Tibial nerve (tissue), 4 donors: Measurements from ENCODE around the gene GNAL. TPM values are rescaled to one million over a fixed set of nuclear protein-coding genes. Genes with fewer than 3 reads are reported as not detected.

Source experiments
- DNase-seq, 2 donors: peaks; one replicate each; pipeline ENCODE4 v3.0.0-alpha.2; 2019; ENCODE audit warnings: low spot score in 2 of 2
- H3K27ac ChIP-seq, 4 donors: fragments of 200-600 bp; sonication (generic) in 3 of 4; one replicate each; pipeline ENCODE4 v1.5.1; 2017 to 2019; ENCODE audit warnings: mild to moderate bottlenecking in 1 of 4
- H3K27me3 ChIP-seq, 2 donors: fragments of 200-600 bp; sonication (generic) in 1 of 2; one replicate each; pipeline versions ENCODE4 v1.5.1 to v1.6.0; 2017 to 2019
- H3K36me3 ChIP-seq, 3 donors: fragments of 200-600 bp; sonication (generic); one replicate each; pipeline ENCODE4 v1.5.1; 2018 to 2019
- H3K4me1 ChIP-seq, 4 donors: fragments of 200-600 bp; sonication (generic) in 3 of 4; one replicate each; pipeline ENCODE4 v1.5.1; 2017 to 2019
- H3K4me3 ChIP-seq, 4 donors: fragments of 200-600 bp; sonication (generic) in 3 of 4; one replicate each; pipeline ENCODE4 v1.5.1; 2017 to 2019; ENCODE audit warnings: mild to moderate bottlenecking in 1 of 4, moderate library complexity in 1 of 4
- H3K9me3 ChIP-seq, 4 donors: fragments of 200-600 bp; sonication (generic) in 3 of 4; one replicate each; pipeline ENCODE4 v1.5.1; 2017 to 2019
- EP300 ChIP-seq, 2 donors: sonication (generic); formaldehyde crosslinking; IDR thresholded peaks; one replicate each; pipeline ENCODE4 v1.6.1; 2017; ENCODE audit warnings: antibody characterized with exemption in 2 of 2, mild to moderate bottlenecking in 1 of 2
- POLR2A ChIP-seq, 2 donors: fragments of 450-650 bp; IDR thresholded peaks; one replicate each; pipeline ENCODE4 v1.6.1; 2017; ENCODE audit warnings: antibody characterized with exemption in 2 of 2, mild to moderate bottlenecking in 2 of 2, moderate library complexity in 2 of 2
- WGBS, 2 donors: methylation state at CpG; one replicate each; pipeline ENCODE4 v1.1.5; 2018; 5-methylcytosine and 5-hydroxymethylcytosine counted together
- total RNA-seq, 4 donors: library from RNA; depleted of rRNA; stranded (reverse); fragments of >200 nt; gene quantifications; one replicate each; pipeline ENCODE4 v1.1.0, GENCODE V29; 2016
- TF ChIP-seq, protein P1 (sequence below), 5 experiments: fragments of 200-600 bp in 3 of 5; fragments of 450-650 bp in 2 of 5; sonication (generic) in 3 of 5; IDR thresholded peaks; one replicate each; pipeline ENCODE4 v1.5.1; 2016 to 2019; ENCODE audit warnings: antibody characterized with exemption in 5 of 5, mild to moderate bottlenecking in 3 of 5, moderate library complexity in 2 of 5

GNAL gene
- total RNA-seq, 4 donors from 2014 or later: 11.3 to 17.3 (median 14.4) TPM

DNA sequence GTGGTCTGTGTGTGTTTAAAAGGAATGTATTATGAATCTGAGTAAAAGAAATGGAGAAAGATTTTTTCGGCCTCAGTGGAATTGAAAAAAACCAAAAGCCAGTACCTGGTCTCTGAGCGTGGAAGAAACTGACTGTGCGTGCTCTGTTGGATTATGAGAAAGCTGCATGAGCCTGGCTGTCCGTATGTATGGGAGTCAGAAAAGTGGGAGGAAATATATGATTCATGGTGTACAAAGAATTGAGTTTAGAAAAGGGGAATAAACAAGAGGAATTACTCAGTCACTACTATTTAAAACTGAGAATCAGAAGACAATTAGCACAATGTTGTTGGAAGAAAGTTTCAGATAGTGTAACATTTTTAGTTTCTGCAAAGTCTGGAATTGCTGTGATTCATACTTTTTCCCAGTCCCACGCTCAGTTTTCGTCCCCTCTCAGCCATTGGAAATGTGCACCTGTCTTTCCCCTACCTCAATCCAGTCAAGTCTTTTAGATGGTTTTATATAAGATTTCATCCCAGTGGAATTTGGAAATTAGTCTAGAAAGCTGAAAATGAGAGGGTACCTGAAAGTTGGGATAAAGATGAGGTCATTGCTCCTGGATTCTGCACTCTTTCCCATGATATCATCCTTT lies 95.7 kb downstream of the GNAL start:
- WGBS, 2 donors: 62 to 66% methylated on average over 6 of the region's 6 CpGs
- TF ChIP-seq, protein P1, sequence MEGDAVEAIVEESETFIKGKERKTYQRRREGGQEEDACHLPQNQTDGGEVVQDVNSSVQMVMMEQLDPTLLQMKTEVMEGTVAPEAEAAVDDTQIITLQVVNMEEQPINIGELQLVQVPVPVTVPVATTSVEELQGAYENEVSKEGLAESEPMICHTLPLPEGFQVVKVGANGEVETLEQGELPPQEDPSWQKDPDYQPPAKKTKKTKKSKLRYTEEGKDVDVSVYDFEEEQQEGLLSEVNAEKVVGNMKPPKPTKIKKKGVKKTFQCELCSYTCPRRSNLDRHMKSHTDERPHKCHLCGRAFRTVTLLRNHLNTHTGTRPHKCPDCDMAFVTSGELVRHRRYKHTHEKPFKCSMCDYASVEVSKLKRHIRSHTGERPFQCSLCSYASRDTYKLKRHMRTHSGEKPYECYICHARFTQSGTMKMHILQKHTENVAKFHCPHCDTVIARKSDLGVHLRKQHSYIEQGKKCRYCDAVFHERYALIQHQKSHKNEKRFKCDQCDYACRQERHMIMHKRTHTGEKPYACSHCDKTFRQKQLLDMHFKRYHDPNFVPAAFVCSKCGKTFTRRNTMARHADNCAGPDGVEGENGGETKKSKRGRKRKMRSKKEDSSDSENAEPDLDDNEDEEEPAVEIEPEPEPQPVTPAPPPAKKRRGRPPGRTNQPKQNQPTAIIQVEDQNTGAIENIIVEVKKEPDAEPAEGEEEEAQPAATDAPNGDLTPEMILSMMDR (IDR thresholded peaks at IDR 0.05): no peak

DNA sequence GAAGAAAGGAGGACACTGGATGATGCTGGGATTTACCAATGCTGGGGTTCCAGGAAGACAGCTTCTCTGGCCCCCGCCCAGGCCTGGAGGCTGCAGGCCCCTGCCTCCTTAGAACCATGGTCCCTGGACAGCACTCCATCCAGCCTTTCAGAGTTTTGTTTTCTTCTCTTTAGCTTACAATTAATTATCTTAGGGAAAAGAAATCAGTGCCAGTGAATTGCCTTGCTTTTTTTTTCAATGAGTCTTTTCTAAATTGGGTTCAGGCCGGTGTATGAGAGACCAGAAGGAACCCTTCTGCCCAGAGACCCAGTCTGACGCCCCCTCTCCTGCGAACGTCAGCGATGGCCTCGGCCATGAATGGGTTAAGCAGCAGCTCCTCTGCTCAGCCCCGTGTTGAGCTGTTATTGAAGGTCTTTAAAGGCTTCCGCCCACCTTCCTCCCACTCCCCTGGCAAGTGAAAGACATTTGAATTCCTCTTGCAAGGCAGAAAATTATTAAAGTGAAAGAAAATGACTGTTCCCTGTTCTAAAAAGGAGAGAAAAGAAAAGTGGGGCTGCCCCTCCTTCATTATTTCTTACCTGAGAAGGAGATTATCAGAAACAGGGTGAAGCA lies 96.5 kb downstream of the GNAL start:
- Histone ChIP-seq H3K27ac (peak overlapping the region in 1 of 4 donors; percentile 8), H3K27me3 (no peaks in the 10 kb centered on the region), H3K4me1 (peaks cover 0 to 17% (median 0%) of the 10 kb centered on the region in 4 donors), H3K36me3 (no peaks in the 10 kb centered on the region), H3K9me3 (no peaks in the 10 kb centered on the region), H3K4me3 (no peak overlapping the region)
- DNase-seq: no peak
- 18 to 20% methylated on average over 9 of the region's 9 CpGs for WGBS, 2 donors
- TF ChIP-seq POLR2A (IDR thresholded peaks at IDR 0.05) (no peak), EP300 (IDR thresholded peaks at IDR 0.05) (no peak)
- TF ChIP-seq, protein P1 (IDR thresholded peaks at IDR 0.05): no peak

More for the DNA sequence above, 95.7 kb downstream of the GNAL start:
- H3K4me3 ChIP-seq: no peak overlapping the region
- peaks cover 0 to 11% (median 0%) of the 10 kb centered on the region in 4 donors for H3K4me1 ChIP-seq
- DNase-seq: no peak
- H3K27me3 ChIP-seq: no peaks in the 10 kb centered on the region
- H3K36me3 ChIP-seq: no peaks in the 10 kb centered on the region
- no peaks in the 10 kb centered on the region for H3K9me3 ChIP-seq
- H3K27ac ChIP-seq: no peak overlapping the region

DNA sequence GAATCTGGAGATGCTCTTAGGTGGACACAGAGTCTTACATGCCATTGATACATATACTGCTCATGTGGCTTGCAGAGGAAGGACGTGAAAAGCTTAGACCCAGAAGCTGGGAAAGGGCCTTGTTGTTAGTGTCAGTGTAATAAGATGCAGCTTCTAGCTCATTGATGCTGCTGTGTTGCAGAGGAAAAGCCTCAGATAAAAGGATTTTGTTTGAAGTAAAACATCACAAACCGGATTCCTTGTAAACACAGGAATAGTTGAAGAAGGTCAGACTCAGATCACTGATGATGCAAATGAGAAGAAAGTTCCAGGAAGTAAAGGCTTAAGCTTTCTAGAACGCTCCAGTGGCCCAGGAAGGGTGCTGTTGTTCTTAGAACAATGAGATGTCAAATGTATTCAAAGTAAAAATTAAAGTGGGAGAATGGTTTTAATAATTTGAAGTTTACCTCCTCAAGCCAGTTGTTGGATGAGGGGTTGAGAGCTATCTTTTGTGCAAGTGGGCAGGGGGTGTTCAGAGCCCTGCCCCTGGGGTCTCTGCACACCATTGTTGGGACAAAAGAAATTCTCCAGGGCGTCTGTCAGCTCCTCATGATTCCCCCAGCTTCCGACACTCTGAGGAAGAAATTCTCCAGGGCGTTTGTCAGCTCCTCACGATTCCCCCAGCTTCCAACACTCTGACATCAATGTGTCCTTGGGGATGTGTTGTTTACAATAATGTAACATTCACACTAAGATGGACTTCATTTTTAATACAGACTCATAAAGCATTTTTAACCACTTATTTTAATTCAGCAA lies 100.8 kb downstream of the GNAL start:
- Histone ChIP-seq H3K27me3 (no peaks in the 10 kb centered on the region), H3K4me1 (peaks cover 0 to 17% (median 0%) of the 10 kb centered on the region in 4 donors), H3K9me3 (no peaks in the 10 kb centered on the region), H3K27ac (no peak overlapping the region), H3K4me3 (no peak overlapping the region), H3K36me3 (no peaks in the 10 kb centered on the region)
- WGBS, 2 donors: 35 to 47% methylated on average over 7 of the region's 7 CpGs
- no peak for TF ChIP-seq POLR2A (IDR thresholded peaks at IDR 0.05)
- DNase-seq: no peak

DNA sequence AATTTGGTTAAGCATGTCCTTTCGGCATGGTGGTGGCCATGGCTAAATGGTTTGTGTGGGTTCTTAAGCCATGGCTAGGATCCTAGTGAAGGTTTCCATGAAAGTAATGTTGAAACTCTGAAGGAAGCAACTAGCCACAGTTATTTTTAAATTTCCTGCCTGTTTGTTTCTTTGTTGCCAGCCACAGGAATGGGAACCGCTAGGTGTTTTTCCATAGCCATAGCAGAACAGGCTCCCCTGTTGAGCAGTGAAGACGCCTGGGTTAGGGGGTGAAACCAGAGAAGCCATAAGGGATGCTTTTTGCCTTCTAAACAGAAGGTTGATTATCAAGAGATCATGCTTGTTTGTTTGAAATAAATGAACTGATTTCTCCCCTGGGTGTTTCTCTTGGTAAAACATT lies 102.1 kb downstream of the GNAL start:
- Histone ChIP-seq H3K4me1 (peaks cover 0 to 8% (median 0%) of the 10 kb centered on the region in 4 donors), H3K4me3 (no peak overlapping the region), H3K27ac (no peak overlapping the region), H3K9me3 (no peaks in the 10 kb centered on the region), H3K27me3 (no peaks in the 10 kb centered on the region), H3K36me3 (no peaks in the 10 kb centered on the region)
- DNase-seq: no peak
- WGBS, 2 donors: 66 to 70% methylated on average over 3 of the region's 3 CpGs
- no peak for TF ChIP-seq EP300 (IDR thresholded peaks at IDR 0.05)
- TF ChIP-seq, protein P1 (IDR thresholded peaks at IDR 0.05): no peak
- TF ChIP-seq POLR2A (IDR thresholded peaks at IDR 0.05): no peak

DNA sequence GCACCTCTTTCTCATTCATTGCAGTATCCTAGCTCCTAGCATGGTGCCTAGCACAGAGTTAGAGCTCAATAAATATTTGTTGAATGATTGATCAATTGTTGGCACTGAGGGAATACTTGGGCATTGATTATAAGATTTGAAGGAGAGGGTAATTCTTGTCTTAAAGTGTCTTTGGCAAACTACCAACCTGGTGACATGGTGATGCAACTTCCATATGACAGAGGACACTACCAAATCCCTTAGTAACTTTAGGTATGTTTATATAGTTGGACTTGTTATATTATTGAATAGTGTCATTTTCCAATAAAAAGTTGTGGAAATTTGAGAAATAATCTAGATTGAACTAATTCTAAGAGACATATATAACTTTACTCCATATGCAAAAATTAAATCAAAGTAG lies 103.6 kb downstream of the GNAL start:
- Histone ChIP-seq H3K36me3 (no peaks in the 10 kb centered on the region), H3K4me3 (no peak overlapping the region), H3K9me3 (no peaks in the 10 kb centered on the region), H3K27me3 (no peaks in the 10 kb centered on the region), H3K4me1 (peaks cover 0 to 8% (median 0%) of the 10 kb centered on the region in 4 donors), H3K27ac (no peak overlapping the region)
- DNase-seq: no peak
- no peak for TF ChIP-seq POLR2A (IDR thresholded peaks at IDR 0.05)
- TF ChIP-seq EP300 (IDR thresholded peaks at IDR 0.05): no peak
- TF ChIP-seq, protein P1 (IDR thresholded peaks at IDR 0.05): no peak
